NCI-H2107 treated with DMSO at 0.1 percent for 48 hours (cell line): ENCODE measurements around the gene SUFU.
A peak's percentile ranks its signal among the peaks of the same experiment; 100 is the strongest.
"Not testable (repeated sequence)": the region's sequence is repeated elsewhere in the genome, so short reads cannot be mapped to it uniquely, and the experiment has no call there.

Experiments
- DNase-seq: peaks from one replicate; lab custom pipeline; 2025; ENCODE audit not compliant: unreplicated experiment; lab: John Stamatoyannopoulos, UW

The SUFU gene

DNA sequence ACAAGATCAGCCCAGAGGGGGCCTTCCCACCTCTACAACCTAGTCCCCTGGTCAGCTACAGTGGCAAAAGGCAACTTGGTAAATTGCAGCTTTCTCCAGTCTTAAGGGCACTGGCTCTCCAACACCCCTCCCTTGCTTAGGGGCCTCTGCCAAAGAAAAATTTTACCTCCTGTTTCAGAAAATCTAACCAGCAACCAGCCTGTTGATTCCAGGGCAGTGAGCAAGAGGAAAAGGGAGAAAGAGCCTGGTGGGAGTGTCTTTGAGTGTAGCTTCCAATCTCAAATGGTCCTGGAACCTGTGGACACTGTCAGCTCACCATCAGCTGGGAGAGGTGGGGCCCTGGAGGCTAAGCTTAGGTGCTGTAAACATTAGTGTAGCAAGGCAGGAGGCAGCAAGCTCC is 24.1 kb upstream of the SUFU start:
- DNase-seq: no peak

DNA sequence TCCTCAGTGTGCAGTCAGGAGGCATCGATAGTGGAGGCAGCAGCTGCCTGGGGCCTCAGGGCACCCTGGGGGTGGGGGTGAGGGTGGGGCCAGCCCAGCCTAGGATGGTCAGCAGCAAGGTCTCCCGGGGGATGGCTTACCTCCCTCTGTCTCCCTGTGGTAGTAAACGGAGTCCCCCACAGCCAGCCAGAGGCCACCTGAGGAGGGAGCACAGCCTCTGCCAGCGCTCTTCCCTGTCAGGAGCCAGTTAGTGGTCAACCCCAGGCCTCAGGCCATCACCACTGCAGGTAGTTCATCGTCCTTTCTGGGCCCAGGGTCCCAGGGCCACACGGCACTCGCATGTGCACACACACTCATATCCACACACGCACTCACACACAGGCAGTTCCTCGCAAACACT is 23.4 kb upstream of the SUFU start:
- no peak for DNase-seq

GRCh38 chr10:102484021-102484420 is 19.8 kb upstream of the SUFU start:
- DNase-seq: no peak

DNA sequence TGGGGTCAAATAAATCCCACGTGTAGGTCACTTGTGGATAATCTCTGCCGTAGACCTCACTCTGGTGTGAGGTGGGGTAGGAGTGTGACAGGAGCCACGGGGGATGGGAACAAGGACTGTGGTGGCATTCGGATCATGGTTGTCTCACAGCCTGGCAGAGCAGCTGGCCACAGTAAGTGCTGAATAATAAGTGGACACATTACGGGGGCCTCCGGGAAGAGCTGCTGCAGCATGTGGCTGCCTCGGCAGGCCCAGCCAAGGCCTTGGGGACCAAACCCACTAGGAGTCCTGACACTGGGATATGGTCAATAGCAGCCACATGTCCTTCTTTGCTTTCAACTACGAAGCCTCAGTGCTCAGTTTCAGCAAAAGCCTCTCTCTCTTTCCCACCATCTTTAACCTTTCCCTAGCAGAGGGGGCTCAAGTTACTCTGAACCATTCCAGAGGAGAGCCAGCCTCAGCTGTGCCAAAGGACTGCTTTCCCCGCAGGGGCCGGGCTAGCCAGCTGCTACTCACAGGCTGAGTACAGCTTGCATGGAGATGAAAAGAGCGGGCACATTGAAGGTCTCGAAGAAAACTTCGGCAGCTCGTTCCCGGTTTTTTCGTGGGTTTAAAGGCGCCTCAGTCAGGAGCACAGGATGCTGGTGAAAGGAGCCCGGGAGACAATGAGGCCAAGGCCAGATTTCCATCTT is 18.5 kb upstream of the SUFU start:
- DNase-seq: no peak

GRCh38 chr10:102491136-102491535 is 12.6 kb upstream of the SUFU start:
- DNase-seq: no peak

GRCh38 chr10:102492344-102492939 is 11.3 kb upstream of the SUFU start:
- DNase-seq: no peak

GRCh38 chr10:102492983-102493382 is 10.8 kb upstream of the SUFU start:
- DNase-seq: no peak

DNA sequence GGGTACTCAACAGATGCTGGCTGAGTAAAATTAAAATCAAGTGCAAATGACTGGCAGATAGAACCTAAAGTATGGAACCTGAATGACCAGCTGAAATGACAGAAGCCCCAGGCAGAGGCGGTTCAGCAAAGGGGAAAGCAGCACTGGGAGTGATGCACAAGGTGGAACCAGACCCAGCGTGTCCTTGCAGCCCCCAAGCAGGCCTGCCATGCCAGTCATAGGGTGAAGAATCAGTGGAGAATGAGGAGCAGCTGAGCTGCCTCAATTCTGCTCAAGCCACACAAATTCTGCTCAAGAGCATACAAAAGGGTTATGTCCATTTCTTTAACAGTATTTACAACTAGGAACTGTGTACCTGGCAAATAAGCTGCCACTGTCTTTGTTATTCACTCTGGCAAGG is 10.0 kb upstream of the SUFU start:
- no peak for DNase-seq

- DNase-seq: no peak
Observed at GRCh38 chr10:102497545-102497944, 6.2 kb upstream of the SUFU start.

DNA sequence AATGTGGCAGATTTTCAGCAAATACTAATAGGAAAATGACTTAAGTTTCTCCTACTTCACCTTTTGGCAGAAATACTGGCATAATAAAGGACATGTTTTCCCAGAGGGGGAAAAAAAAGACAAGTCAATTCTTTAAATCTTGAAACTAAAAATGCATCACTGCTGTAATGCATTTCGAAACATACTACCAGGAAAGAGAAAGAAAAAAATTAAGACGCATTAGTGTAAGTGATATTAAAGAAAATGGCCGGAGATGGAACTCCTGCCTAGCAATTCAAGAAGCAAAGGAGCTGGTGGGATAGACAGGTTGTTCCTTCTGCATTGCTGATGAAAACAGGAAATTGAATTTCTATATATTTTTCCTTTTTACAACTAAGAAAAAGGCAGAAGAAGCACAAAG is 4.4 kb upstream of the SUFU start:
- no peak for DNase-seq

DNA sequence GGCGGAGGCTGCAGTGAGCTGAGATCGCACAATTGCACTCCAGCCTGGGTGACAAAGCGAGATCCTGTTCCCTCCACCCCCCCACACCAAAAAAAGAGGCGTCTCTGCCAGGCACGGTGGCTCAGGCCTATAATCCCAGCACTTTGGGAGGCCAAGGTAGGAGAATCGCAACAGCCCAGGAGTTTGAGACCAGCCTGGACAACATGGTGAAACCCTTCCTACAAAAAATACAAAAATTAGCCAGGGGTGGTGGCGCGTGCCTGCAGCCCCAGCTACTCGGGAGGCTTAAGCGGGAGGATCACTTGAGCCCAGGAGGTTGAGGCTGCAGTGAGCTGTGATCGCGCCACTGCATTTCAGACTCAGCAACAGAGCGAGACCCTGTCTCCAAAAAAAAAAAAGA is 3.1 kb upstream of the SUFU start:
- not testable (repeated sequence) for DNase-seq

- DNase-seq: no peak
Observed at GRCh38 chr10:102501201-102502028, 2.4 kb upstream of the SUFU start.

DNA sequence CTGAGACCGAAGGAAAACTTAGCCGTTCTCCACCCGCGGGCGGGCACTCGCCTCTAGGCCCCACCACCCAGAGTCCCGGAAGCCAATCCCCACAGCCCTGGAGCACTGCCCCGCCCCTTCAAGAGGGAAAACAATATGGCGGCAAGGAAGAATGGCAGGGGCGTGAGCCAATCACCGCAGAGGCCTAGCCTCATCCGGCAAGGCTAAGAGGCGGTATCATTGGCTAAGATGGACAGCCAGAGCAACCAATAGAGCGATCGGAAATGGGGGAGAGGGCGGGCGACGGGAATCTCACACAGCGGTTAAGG is 1.8 kb upstream of the SUFU start:
- peak; percentile 87 for DNase-seq

DNA sequence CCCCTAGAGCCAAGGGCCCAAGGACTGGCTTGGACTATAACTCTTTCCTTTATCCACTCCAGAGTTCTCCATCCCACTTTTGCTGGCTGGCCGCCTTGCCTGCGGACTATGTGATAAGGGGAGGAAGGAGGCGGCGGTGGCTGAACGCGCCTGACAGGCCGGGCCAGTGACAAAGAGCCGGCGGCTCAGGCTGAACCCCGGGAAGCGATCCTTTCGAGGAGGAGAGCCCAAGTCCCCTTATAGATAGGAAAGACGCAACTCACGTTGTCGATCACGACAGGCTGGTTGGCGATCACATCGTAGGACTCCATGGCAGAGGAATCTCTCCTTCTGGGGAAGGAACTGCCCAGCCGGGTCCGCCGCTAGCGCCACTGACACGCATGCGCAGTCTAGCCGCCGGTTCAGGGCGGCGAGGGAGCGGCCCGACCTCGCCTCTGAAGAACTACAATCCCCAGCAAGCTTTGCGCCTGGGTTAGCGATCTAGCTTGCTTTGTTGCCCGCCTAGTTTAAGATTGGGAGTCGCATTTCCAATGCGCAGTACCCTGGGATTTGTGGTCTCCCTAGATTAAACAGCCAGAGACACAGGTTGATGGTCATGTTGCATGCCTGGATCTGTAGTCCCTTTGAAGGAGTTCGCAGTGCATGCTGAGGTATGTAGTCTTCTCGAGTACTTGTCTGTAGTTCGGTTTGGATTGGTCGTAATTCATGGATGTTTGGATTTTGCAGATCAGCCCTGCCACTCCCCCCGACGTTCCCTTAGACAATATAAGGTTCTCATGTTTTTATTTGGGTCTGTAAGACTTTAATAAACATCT is 1.2 kb upstream of the SUFU start, which contains the start of gene ACTR1A:
Gene ACTR1A, minus strand, starts transcription at position 376 of the 815 bp plus-strand sequence. Its CDS starts 65 bp downstream, at position 311.
- DNase-seq: peak; percentile 98

- no peak for DNase-seq
Observed at GRCh38 chr10:102504179-102504975, 605 bp downstream of the SUFU start.

- DNase-seq: no peak
Observed at GRCh38 chr10:102504976-102505300, 1.2 kb downstream of the SUFU start.

GRCh38 chr10:102505462-102506115 is 1.8 kb downstream of the SUFU start:
- DNase-seq: peak; percentile 9

DNA sequence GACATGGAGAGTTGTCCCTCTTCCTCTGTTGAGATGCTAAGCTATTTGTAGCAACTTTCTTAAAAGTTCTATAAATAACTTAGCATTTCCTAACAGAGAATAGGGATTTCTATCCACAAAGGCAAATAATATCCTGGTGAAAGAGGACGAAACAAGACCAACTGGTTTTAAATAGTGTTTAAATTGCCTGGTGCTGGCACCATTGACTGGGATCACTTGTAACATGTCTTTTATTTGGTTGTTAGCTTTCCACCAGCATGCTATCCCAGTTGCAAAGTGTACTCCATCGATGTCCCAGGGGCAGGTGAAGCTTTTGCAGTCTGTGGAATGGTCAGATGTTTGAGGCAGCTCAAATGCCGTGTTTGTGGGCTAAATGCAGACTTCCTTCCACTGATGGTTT is 3.7 kb downstream of the SUFU start:
- DNase-seq: no peak

DNA sequence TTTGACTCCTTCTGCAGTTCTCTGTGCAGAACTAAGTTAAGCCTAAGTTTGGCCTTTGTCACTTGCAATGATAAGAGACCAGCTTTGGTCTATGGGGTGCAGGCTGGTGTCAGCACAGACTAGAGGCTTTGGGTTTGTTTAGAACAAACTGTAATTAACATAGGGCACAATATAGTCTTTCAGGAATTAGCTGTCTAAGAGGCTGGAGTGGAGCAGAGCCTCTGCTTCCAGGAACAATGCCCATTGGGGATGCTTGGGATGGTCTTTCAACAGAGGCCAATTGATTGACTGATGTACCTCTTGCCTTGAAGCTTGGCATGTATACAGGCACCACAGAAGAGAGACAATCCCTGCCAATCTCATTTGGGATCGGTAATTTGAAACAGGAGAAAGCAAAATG is 4.7 kb downstream of the SUFU start:
- DNase-seq: no peak

DNA sequence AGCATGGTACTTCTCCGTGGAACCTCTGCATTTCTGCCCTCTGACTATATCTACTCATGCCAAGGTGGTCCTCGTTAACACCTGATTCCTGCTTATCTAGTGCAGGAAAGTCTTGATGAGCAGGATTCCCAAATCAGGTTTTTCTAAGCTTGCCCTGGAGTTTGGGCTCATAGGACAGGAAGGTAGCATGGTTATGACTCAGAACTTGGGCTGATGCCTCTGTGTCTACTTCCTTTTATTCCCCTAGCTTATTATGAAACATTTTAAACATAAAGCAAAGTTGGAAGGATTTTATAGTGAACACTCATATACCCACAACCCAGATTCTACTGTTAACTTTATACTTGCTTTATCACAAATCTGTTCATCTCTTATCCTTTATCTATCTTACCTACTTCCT is 5.6 kb downstream of the SUFU start:
- DNase-seq: no peak
